HG02885 (cell line): ENCODE results near the gene PTPN1.
"Not testable (repeated sequence)": the region's sequence is repeated elsewhere in the genome, so short reads cannot be mapped to it uniquely, and the experiment has no call there.

Experiments used
- ATAC-seq: cut with Tn5 transposase; IDR thresholded peaks from one replicate; pipeline ENCODE4 v1.9.1; 2021; ENCODE audit warnings: mild to moderate bottlenecking; ENCODE audit not compliant: unreplicated experiment, poor library complexity

The PTPN1 gene

DNA sequence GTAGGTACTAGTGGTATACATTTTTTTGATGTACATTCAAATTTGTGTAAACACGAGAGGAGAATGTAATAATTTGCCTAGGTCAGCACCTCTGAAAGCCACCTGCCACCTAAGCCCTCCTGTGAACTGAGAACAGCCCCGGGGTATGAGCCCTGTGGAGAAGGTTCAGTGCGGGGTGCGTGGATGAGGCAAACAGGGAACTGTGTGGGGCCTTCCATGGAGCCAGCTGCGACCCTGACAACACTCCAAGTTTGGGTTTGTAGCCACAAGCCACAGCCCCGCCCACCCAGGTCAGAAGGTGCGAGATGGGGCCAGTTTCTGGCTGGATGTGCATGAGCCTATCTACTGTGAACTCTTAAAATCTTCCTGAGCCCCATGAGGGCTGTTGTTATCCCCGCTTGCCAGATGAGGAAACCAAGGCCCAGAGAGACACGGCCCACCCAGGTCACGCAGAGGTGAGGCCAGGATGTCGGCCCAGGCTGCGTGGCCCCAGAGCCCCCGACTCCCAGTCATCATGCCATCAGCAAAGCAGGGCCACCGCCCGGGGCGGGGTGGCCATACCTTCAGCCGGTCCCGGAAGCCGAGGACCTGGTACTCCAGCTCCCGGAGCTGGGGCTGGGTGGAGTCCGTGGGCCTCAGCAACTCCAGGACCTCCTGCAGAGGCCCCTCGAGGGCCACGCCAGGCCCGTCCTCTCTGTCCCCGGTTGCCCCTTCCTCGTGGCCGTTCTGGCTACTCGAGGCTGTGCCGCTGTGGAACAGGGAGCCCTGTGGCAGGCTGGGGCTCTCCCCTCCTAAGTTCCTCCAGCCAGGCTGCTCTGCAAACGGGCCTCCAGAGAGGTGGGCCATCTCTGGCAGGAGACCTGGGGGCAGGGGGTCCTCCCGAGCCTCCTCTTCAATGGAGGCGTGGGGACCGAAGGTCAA lies 91.6 kb downstream of the PTPN1 start:
- no peak for ATAC-seq

DNA sequence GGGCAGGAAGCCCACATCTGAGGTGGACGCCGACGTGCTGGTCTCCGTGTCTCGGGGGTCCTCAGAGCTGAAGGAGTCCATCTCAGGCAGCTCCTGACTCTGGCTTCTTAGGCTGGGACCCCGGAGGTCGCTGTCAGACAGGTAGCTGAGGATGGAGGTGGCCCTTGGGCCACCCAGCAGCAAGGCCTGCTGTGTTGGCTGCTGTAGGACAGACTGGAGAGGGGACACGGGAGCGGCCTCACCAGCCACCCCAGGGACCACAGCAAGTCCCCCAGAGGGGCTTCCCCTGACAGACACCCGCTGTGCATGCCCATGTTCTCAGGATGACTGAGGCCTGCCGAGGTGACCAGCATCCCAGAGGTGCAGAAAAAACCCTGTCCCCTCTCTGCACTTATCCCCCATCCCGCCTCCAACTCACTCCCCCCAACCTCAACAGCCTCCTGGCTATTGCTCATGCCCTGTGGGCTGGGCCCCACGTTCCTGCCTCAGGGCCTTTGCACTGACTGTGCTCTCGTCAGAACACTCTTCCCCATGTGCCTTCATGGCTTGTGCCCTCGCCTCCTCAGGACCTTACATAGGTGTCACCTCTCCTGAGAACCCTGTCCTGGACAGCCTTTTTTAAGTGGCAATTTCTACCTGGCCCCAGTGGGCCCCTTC lies 92.4 kb downstream of the PTPN1 start:
- ATAC-seq: no peak

DNA sequence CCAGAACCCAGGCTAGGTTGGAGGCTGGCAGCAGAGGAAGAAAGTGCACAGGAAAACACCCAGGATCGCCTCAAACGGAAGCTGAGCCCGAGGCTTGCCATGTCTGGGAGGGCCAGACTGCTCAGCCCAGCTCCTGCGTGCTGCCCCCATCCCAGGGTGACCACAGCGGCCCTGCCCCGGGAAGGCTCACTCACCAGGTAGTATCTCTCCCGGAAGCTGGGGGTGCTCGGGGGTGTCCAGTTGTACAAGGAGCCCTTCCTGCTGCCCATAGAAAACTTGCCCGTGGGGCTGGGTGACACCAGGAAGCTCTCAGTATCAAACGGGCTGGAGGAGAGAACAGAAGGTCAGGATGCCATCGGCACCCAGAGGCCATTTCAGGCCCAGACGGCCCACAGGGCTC lies 94.3 kb downstream of the PTPN1 start:
- no peak for ATAC-seq

DNA sequence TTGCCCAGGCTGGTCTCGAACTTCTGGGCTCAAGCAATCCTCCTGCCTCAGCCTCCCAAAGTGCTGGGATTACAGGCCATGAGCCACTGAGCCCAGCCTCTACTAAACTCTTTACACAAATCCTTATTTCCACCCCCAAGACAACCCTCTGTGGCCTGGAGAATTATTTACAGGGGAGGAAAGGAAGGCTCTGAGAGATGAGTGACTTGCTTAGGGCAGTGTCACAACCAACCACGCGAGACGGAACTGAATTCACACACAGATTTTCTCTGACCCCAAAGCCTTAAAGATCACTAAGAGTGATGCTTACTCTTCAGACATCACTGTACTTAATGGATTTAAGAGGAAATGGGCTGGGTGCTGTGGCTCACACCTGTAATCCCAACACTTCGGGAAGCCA lies 95.0 kb downstream of the PTPN1 start:
- ATAC-seq: no peak

DNA sequence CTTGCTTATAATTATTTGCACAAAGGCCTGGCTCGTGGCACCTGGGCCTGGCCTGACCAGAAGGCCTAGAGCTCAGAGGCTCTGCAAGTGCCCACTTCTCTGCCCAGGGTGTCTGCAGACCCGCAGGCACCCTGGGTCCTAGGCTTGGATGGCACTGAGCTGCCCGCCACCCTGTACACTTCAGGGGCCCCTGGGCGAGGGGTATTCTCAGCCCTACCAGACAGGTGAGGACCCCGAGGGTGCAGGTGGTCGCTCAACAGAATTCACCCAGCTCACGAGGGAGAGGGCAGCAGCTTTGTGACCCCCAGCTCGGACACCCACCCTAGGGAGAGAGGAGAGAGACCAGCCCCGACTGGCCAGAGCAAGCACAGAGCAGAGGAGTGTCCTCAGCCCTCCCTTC lies 97.3 kb downstream of the PTPN1 start:
- ATAC-seq: no peak

DNA sequence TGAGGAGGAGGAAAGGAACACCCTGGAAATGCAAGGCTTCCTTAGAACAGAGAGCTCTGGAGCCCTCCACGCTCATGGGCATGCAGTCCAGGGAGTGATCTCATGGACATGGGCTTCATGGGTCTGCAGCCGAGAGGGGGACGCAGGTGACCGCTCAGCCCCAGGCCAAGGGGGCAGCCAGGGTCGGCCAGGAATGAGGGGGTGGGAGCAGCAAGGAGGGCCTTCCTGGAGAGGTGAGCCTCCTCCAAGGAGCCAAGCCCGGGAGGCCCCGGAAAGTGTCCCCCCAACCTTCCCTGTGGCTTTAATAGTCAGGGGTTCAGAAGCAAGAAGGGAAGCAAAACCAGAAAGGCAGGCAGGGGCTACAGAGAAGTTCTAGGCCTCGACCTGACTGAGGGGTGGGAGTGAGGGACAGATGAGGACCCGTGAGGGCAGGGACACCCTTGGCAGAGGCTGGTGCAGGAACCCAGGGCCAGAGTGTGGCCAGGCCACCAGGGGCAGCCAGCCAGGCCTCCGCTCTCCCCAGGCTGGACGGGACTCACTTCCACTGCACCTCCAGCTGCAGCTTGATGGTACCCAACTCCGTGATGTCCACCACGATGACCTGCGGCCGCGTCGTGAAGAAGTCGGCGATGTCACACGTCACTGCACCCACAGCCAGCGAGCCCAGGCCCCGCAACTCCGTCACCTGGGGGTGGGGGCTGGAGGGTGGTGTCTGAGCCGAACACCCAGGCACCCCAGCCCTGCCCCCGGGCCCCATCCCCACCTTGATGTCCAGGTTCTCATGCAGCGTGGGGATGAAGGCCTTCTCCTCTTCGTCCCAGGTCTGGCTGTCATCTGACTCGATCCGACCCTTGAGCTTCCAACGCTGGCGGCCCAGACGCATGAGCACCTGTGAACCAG lies 97.9 kb downstream of the PTPN1 start:
- ATAC-seq: no peak

DNA sequence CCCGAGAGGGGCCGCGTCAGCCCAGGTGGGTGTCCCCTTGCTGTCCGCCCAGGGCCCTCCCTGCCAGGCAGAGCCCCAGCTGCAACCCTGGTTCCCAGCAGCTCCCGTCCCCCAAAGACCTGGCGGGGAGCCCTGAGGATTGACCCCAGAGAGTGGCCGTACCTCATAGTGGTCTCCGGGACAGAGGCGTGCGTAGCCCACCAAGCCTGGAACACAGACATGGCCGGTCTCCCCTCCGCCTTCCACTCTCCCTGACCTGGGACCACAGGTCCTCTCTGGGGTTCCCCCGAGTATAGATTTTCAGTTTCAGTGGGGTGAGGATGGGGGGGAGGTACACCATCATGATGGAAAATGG lies 98.5 kb downstream of the PTPN1 start:
- ATAC-seq: no peak

DNA sequence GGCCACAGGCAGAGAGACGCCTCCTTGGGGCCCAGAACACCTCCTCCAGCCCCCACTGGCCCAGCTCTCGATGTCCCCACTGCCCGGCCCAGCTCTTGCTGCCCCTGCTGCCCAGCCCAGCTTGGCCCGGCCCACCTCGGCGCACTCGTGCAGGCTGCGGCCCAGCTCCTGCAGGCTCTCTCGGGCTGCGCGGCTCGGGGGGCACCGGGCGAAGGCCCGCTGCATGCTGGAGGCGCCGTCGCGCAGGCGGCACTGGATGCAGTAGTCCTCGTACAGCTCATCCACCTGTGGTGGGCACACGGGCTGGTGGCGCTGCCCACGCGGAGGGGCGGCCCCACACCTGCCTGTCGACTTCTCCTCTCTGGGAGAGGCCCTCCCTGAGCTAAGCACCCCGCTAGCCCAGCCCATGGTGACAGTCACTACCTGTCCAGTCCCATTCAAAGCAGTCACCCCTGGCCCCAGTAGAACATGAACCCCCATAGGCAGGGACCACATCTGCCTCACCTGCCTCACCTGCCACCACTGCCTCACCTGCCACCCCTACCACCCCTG lies 99.3 kb downstream of the PTPN1 start:
- no peak for ATAC-seq

DNA sequence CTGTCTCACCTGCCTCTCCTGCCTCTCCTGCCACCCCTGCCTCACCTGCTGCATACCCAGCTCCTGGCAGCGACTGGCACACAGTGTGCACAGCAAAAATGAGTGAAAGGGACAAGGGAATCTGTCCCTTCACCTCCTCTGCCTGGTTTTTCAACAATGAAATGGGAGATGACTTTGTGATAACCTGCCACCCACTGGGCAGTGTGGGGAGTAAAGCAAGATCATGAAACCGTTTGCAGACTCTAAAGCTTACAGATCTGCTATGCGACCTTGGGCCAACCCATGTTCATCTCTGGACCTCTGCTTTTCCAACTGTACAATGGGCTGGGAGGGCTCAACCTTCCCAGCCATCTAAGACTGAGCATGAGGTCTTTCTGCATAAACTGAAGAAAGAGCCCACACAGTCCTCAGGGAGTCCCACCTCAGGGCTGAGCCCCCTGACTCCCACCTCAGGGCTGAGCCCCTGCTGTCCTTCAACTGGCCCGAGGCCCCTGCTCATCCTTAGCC lies 100.1 kb downstream of the PTPN1 start:
- ATAC-seq: no peak

DNA sequence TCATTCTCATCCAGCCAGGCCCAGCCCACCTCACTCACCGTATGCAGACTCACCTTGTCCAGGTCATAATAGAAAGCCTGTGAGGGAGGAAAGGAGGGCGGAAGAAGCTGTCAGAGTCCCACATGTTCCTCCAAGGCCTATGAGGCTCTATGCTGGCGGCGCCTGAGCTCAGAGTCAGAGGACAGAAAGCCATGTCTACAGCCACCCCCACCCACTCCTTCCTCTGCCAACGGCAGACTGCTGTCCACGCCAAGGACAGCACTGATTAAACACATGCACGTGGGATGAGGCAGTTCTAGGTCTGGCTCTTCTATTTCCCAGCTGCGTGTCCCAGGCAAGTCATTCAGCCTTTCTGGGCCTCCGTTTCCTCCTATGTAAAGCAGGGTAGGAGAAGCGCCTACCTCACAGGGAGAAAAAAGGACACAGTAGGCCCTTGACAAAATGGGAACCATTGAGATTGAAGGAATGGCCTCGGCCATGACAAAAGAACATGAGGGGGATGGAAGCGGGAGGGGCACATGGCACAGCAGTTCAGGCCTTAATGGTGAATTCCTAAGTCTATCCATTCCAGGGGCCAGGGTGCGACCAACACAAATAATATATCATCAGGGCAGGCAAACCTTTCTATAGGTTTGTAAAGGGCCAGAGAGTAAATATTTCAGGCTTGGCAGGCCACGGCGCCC lies 101.1 kb downstream of the PTPN1 start:
- no peak for ATAC-seq

DNA sequence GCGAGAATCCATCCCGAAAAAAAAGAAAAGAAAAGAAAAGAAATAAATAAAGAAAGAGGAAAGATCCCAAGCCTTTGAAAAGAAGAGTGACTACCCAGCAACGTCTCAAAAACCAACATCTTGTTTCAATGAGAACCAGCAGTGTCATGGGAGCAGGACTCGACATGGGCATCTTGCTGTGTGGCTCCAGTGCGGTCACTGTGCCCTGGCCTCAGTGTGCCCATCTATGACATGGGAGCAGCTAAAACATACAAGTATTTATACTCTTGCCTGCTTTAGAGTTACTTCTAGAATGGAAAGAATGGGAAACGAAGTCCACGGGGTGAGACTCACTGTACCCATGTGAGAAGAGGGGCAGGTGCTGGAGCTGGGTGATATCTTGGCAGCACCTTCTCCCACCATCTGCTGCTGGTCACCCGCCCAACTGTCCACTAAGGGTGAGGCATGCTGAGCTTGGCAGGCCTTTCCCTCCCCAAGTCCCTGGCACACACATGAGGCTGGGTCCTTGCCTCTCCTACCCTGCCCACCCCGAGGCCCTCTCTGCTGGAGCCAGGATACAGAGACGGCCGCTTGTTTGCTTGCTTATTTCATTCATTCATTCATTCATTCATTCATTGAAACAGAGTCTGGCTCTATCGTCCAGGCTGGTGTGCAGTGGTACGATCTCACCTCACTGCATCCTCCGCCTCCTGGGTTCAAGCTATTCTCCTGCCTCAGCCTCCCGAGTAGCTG lies 103.4 kb downstream of the PTPN1 start:
- no peak for ATAC-seq

DNA sequence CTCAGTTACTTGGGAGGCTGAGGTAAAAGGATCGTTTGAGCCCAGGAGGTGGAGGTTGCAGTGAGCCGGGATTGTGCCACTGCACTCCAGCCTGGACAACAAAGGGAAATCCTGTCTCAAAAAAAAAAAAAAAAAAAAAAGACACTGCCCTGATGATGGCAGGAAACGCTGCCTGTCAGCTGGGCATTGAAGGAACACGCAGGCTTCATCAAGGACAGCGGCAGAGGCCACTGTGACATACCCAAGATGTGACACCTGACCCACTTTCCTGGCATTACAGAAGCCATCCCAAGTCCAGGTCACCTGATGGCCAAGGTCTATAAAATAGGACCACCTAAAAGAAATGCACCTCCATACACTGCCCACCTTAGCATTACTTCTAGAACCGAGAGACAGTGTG lies 105.2 kb downstream of the PTPN1 start:
- ATAC-seq: no peak

DNA sequence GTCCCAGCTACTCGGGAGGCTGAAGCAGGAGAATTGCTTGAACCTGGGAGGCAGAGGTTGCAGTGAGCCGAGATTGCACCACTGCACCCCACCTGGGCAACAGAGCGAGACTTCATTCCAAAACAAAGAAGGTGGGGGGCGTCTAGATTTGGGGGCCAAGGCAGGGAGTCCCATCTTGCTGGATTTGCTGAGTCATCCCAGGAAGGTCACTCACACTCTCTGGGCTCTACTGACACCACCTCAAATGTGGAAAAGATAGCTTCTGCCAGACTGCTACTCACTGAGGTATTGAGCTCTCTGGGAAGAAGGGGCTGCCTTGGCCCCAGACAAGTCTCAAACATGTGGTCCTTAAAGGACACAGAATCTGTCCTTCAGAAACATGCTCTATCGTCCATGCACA lies 106.8 kb downstream of the PTPN1 start:
- no peak for ATAC-seq

DNA sequence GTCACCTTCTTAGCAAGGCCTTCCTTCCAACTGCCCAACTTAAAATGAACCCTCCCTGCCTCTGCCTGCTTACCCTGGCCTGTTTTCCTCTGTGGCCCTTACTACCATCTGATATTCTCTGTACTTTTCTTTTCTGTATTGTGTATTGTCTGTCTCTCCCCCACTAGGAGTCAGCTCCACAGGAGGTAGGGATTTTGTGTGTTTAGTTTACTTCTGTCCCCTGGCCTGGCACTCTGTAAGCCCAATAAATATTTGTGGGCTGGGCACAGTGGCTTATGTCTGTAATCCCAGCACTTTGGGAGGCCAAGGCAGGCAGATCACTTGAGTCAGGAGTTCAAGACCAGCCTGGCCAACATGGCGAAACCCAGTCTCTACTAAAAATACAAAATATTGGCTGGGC lies 108.4 kb downstream of the PTPN1 start:
- ATAC-seq: no peak

DNA sequence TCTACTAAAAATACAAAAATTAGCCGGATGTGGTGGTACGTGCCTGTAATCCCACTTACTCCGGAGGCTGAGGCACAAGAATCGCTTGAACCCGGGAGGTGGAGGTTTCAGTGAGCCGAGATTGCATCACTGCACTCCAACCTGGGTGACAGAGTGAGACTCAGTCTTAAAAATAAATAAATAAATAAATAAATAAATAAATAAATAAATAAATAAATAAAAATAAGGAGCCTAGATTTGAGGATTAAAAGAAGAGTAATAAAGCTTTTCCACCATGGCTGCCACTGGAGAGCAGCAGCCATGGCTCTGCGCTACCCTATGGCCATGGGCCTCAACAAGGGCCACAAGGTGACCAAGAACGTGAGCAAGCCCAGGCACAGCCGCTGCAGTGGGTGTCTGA lies 110.3 kb downstream of the PTPN1 start:
- not testable (repeated sequence) for ATAC-seq

DNA sequence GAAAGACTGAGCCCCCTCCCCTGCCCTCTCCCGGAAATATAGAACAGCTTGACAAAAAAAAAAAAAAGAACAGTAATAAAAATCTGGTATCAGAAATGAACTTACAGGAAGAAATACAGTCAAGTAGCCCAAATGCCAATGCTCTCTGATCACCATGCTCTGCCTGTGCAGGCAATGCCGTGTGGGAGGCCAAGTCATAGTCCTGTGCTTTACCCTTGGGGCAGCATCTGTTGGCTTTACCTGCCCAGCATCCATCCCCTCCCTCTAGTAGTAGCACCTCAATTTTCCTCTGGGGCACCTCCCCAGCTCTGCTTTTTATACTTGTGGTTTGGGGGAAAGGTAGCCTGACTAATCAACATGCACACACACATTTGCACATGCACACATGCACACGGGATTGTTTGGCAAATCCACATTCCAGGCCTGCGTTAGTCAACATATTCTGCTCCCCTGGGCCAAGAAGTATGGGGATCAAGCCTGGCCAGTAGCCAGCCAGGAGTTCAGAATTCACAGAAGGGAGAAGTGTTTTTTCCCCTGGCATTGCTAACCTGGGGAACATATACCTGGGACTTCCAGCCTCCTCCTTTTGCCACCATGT lies 111.0 kb downstream of the PTPN1 start:
- no peak for ATAC-seq

DNA sequence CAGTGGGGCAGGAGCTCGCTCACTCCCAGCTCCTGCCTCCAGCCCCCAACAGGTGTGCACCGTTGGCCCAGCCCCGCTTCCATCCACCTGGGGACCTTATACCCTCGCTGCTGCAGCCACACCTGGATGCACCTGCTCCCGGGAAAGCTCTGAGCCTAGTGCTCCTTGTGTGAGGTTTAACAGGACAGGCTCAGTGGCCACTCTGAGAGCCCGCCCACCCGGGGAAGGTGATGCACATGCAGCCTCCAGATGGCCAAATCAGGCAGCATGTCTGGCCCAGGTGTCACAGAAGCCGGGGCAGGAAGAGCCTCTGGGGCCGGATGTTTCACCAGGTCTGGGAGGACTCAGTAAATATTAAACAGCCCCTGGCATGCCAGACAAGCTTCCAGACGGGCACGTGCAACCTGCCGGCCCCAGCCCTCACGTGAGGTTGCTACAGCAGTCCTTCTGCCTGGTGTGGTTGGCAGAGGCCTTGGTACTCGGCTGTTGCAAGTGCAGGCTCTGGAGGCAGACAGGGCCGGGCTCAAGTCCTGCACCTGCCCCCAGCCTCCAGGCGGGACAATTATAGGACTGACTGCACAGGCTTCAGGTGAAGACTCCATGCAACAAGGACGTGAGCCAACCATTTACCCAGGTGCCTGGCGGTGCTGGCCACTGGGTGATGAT lies 114.3 kb downstream of the PTPN1 start:
- ATAC-seq: no peak

DNA sequence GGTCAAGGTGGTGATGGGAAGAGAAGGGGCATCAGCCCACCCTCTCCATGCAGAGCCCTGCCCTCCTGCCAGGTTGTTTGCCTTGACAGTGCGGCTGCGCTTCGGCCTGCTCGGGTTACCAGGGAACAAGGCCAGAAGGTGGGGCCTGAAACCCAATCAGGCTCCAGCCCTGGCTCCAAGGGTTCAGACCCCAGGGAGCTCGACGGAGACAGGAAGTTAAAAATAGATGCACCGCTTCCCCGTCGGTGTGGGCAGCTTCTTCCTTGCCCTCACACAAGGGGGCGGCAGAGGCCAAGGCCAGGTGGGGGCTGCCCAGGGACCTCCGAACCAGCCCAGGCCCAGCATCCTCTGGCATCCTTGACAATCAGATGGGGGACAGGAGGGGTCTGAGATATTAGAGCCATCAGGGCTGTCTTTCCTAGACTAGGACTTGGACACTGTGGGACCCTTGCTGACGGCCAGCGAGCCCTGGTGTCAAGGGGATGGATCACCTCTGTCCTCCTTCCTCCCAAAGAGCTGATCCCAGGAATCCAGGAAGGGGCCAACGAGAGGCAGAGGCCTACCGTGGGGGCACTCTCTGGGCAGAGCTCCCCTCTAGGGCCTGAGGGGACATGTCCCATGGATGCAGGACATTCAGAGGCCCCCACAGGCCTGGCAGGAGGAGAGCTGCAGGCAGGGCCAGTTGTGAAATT lies 115.9 kb downstream of the PTPN1 start:
- no peak for ATAC-seq
